Stimulated activated CD4-positive, alpha-beta T cell treated with anti-CD3 and anti-CD28 coated beads, TNF-alpha, amount 100 ng/mL, for 4 hours (primary cell): ENCODE measurements around the gene GSC2.

Source experiments
- DNase-seq, 3 experiments: peaks; one replicate each; pipeline ENCODE4 v3.0.0-alpha.2; 2020; ENCODE audit warnings: low read depth in 3 of 3

The GSC2 gene

DNA sequence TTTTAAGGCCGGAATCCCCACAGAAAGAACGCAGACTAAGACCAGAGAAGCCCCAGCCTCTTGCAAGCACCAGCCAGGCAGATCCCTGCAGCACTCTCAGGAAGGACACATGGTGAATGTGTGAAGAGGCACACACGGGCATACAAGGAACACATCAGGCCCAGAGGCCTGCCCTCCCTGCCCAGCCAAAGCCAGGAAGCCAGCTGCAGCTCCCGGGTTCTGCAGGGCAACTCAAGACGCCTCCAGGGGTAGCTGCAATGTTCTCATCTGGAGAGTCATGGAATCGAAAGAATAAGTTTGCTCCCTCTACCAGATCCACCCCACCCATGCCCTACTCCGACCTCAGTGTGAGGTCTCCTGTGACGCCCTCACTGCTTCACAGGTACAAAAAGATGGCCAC, 30.1 kb downstream of the GSC2 start:
- DNase-seq = no peak

DNA sequence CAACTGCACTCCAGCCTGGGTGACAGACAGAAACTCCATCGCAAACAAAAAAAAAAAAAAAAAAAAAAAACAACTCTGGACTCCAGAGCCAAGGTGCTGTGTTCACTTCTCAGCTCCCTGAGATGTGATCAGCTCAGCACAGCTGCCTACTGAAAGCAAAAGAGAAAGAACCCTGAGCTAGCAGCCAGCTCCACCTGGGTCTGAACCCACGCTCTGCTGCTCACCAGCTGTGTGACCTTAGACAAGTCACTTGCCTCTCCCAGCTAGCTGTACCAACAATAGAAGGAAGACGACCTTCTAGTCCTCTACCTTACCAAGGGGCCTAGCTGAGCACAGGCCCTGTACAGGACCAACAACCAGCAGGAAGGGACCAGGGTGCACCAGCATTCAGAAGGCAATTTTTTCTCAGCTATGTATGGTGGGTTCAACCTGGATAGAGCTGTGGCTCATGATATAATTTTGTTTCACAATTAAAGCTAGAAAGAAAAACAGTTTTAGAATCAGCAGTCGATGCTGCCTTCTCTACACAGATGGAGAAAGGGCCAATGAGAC, 31.7 kb downstream of the GSC2 start:
- DNase-seq = peak in 1 of 3 experiments; percentile 13

DNA sequence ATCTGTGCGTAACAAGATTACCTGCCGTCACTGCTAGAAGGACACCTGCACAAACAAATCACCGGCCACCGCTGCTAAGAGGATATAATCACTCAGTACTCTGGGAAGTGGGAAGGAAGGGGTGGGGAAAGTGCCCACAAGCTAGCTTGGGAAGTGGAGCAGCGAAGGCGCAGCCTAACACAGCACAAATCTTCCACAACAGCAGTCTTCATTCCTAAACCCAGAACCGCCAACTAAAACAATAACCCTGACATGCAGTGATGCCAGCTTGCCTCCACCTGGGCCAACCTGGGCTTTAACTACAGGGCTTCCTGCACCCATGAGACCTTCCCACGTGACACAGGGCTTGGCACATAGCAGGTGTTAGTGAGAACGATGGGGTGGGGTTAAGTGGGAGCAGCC, 33.0 kb downstream of the GSC2 start:
- DNase-seq = no peak

DNA sequence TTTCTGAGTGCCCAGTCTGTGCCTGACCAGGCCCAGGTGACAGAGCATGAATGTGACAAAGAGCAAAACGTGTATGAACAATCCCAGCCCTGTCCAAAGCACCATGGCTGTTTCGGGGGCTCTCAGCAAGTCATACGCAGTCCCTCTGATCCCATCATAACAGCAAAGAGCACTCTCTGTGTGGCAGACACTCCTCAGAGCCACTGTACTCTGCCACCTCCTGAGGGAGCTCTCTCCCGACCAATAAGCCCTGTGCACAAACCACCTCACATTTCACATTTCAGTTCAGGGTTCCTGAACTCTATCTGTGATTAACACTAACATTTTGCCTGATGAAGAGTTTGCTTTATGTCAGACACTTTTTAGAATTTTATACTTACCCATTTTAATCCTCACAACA, 34.5 kb downstream of the GSC2 start:
- no peak for DNase-seq

DNA sequence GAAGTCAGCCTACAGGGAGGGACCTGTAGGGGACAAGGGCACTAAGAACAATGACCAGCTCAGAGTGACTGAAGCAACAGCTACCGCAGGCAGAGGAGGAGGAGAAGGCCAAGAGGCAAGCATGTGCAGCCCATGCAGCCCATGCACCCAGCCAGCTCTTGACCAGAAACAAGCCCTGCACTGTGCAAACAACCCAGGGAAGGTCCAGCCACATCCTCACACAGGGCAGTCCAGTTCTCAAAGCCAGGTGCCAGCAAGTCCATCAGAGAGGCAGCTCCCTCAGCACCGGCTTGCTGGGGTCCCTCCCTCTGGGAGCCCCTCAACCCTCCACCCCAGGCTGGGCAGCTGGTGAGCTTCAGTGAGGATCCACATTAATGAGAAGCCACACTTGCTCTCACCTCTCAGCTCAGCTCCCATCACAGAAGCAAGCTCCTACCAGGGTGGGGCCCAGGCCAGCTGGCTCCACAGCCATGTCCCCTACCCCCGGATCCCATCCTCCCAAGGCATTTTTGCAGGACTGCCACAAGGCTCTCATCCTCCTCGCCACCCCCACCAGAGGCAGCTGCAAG, 35.0 kb downstream of the GSC2 start:
- DNase-seq = no peak

DNA sequence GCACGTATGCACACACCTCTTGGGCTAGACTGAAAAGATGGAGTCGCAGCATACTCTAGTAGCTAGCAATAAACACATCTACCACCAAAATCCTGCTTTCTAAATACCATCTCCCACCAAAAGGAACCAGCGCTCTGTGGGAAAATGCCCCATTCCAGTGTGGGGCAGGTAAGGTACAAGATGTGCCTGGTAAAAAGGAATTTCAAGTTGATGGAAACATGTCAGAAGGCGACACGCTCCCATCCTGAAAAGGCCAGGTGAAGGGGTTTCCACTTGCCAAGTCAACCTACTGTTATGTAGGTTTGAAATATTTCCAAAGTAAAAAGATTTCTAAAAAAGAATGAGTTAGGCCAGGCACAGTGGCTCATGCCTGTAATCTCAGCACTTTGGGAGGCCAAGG, 36.7 kb downstream of the GSC2 start:
- DNase-seq = no peak

DNA sequence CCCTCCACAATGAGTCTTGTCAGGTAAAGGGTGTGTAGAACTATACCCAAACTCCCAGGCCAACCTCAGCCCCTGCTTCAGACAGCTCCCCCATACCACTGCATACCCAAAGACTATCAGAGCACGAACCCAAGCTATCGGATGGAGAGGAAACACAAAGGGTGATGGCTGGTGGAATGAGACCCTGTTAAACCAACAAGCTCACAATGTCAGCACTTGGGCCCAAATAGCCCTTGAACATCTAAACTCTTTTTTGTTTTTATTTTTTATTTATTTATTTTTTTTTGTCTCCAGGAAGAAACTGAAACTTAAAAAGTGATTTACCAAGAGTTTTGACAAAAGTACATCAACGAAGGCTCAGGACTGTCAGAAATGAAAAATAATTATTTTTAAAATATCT, 38.5 kb downstream of the GSC2 start:
- DNase-seq = no peak

DNA sequence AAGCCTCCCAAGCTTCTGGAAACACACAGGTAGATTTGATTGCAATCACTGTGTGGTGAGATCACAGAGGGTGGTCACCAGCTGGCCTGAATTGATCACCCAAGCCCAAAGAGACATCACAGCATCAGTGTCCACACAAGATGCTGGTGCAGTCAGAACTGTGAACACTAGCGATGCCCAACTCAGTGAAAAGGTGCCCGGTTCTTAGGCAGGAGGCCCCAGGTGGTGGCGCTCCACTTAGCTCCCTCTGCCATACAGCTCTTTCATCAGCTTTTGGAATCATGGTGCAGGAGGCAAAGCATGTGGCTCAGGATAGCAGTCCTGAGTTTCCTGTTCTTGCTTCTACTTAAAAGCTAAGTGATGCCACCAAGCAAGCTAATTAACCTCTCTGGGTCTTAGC, 39.0 kb downstream of the GSC2 start:
- no peak for DNase-seq

DNA sequence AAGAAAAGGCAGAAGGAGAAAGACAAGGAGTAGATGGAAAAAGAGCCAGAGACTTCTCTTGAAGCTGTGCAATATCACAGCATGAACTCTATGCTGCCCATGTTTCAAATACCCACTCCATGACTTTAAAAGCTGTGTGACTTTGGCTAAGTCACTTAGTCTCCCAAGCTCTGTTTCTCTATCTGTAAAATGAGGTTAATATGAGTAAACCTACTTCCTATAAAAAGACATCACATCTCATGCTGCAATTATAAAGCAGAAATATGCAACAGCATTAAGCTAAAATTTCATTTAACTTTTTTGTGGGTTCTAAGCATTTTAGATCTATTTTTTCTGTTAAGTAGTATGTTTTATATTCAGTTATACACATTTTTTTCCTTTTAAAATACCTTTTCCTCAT, 39.4 kb downstream of the GSC2 start:
- DNase-seq = no peak

DNA sequence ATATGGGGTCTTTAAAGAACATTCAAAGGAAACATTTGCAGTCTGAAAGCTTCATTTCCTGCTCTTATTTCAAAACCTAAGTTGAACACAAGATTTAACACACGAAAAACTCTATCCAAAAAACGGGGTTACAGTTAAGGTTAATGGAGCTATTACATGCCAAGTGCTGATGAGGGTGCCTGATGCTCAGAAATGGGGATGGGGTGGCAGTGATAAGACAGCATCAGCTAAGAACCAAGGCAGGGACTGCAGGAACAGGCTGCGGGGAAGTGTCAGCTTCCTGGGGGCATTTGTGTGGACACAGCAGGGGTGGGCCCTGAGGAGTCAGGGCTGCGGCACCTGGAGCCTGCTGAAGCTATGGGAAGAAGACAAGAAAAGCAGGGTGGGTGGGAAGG, 40.0 kb downstream of the GSC2 start:
- DNase-seq = no peak

DNA sequence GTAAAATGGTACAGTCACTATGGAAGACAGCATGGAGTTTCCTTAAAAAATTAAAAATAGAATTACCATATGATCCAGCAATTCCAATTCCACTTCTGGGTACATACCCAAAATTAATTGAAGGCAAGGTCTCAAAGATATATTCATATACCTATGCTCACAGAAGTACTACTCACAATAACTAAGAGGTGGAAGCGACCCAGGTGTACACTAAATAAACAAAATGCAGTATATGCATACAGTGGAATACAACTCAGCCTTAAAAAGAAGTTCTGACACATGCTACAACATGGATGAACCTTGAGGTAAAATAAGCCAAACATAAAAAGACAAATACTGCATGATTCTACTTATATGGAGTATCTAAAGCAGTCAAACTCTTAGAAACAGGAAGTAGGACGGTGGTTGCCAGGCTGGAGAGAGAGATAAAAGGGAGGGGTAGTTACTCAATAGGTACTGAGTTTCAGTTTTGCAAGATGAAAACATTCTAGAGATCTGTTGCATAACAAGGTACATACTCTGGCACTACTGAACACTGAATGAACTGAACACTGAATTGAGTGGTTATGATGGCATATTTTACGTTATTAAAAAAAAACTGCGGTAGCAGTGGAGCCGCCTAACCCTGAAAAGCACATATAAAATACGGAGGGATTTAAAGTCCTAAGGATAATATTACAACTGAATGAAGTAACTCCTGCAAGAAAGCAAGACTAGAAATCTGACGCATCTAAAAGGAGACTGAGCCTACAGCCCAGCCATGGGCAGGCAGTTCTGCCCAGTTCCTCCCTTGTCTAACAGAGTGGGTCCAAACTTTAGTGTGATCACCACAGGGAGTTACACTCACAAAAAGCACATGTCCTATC, 40.7 kb downstream of the GSC2 start:
- peak in 1 of 3 experiments; percentile 33 for DNase-seq

DNA sequence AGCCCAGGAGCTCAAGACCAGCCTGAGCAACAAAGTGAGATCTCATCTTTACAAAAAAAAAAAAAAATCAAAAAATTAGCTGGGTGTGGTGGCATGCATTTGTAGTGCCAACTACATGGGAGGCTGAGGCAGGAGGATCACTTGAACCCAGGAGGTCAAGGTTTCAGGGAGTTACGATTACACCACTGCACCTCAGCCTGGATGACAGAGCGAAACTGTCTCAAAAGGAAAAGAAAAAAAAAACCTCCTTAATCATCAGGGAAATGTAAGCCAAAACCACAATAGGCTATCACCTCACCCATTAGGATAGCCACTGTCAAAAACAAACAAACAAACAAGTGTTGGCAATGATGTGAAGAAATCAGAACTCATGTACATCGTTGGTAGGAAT, 41.3 kb downstream of the GSC2 start:
- no peak for DNase-seq

DNA sequence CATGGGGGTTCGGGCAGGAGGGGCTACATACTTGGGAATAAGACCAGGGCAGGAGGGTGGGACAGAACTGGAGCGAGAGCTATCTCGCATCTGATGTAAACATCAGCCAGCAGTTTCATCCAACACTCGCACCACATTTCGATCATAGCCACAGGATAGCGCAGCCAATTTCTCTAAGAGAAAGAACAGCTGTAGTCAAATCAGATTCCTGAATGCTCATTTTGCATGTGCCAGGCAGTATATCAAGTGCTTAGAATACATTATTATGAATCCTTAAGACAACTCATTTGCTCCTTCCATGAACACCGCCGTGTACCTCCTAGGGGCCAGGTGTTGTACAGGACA, 42.4 kb downstream of the GSC2 start:
- no peak for DNase-seq

DNA sequence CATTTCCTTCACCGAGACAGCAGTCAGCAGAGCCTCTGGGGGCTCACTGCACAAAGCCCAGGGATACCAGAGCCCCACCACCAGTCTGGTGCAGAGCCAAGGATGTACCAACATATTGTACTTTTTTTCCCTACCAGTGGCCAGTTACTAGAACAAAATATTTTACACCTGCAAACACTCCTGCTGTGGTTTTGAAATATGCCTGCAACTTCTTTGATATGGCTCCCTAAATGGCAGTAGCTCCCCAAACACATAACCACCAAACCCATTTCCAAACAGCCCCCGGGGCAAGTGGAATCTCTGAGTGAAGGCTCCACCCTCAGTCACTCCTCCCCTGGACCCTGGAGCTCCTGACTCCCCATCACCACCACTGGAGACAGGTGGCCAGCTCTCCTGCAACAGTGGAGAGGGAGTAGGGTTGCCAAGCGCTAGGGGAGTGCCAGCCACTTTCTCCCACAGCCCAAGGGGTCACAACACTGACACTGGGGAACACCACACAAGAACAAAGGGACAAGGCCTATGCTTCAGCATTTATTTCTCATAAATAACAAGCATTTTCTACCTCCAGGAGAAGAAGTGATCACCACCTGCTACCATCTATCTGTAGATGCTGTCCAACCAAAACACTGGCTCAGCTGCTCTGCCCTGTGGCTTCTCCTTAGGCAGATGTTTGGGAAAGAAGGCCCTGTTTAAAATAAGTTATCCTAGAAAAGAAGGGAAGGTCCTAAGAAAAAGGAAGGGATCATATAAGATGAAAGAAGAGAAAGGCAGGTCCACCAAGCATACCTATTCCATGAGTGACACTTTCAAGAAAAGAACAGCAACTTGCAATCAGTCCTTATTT, 43.0 kb downstream of the GSC2 start:
- no peak for DNase-seq

DNA sequence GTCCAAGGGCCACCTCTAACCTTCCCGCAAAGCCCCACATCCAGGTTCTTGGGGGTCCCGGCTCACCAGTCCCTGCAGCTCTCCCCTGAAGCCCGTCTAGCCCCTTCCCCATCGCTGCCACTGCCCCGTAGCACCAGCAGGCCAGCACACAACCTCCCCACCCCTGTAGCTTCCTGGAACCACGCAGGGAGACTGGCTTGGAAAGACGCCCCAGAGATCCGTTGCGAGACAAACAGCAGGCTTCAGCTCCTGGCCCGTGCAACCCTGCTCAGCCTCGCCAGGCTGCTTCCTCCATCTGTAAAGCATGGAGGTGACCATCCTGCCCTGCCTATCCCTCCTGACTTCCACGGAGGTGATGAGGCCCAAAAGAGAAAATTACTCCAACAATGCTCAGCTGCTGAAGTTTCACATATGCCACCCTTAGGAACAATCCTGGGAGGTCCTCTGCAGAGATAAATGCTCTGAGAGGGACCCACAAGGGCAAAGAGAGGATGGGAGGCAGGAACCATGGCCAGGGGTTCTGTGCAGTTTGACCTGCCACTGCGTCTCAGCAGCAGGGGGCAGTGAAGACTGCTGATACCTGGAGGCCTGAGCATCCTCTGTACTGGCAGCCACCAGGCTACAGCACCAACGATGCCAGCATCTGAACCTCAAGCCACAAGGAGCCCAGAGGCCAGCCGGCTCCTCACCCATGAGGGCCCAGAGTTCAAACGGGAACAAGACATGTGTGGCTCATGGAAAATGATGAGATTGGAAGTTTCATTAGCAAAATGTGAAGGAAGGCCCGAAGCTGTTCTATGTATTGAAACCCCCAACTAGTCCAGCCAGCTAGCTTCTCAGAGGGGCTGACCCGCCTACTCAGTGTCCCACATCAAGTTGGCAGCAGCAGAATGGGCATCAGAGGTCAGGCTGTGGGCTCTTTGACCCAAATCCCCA, 44.0 kb downstream of the GSC2 start:
- DNase-seq = peak; percentile 11 to 31 (median 27)

DNA sequence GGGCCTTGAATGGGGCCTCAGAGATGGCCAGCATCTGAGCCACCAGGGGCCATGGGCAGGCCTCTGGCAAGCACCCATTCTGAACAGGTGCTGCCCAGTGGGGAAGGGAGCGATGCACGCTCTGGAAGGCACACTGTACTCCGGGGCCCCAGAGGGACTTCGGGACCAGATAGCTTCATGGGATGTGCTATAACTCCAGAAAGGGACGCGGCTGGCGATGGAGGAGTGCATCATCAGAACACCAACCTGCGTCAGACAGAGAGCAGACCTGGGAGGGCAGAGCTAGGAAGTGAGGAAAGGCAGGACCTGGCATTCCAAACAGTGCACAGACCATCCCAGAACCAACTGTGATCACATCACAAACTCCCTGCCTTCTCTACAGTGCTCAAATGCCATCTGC, 44.6 kb downstream of the GSC2 start:
- DNase-seq = no peak

DNA sequence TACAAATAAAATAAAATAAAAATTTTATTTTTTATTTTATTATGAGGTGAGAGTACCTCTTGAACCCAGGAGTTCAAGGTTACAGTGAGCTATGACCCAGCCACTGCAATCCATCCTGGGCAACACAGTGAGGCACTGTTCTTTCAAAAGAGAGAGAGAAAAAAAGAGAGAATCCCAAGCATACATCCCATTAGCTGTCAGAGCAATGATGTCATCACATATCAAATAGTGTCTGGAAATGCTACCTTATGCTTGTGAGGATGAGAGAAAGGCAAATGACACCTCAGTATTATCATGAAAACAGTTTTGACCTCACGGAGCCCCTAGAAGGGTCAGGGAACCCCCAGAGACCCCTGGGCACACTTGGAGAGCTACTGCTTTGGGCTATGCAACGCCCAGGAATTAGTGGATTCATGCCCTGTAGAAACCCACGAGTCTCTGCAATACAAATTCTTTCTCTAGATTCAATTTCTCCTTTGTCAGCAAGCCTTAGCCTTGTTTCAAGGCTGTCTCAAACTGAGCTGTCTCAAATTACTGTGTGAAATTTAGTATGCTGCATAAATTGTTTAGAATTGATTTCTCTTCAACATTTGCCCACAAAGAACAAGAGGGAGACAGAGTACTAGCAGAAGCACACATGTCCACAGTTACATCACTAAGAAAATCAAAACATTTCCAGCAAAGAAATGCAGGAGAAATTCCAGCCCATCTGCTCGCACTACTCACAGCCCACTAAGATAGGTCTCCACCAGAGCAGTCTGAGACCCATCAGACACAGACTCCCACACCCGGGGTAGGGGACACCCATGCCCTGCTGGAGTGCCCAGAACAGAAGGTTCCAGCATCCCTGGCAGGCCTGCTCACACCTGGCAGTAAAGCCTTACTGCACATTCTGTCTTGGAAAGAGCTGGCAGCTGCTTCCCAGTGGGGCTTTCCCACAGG, 45.9 kb downstream of the GSC2 start:
- DNase-seq = no peak

DNA sequence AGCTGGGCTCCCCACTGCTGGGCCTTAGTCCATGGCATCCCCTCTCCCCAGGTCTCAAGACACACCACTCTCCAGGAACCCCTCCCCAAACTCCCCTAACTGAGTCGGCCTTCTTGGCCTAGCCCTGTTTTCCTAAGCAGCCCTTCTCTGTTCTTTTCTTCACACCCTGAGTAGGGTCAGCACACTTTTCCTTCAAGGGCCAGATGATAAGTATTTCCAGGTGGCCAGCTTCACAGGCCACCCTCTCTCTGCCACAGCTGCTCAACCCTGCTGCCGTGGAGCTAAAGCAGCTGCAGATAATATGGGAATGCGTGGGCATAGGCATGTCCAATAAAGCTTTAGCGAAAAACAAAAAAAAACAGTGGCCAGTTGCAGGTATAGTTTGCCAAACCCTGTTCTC, 51.9 kb downstream of the GSC2 start:
- no peak for DNase-seq

DNA sequence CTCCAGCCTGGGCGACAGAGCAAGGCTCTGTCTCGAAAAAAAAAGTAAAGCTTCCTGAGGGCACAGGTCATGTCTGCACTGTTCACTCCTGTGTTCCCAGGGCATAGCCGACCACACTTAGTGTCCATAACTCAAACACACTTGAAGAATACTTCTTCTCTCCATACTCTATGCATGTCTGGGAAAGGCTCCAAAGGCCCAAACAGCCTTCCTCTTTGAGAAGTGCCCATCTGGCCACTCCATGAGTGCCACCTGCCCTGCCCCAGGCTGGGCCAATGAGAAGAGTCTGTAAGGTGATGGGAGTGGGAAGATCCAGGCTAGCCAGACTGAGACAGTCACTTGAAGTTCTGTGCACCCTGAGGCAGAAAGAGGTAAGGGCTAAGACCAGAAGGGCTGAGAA, 52.6 kb downstream of the GSC2 start:
- DNase-seq = no peak
